ENCODE data around the gene POGLUT2. TPM values are rescaled to one million over a fixed set of nuclear protein-coding genes. Genes with fewer than 3 reads are reported as not detected.

POGLUT2 gene
- polyA plus RNA-seq, 1 of the 3 experiments (the other 2 are of a cell fraction): 10.2 TPM

DNA sequence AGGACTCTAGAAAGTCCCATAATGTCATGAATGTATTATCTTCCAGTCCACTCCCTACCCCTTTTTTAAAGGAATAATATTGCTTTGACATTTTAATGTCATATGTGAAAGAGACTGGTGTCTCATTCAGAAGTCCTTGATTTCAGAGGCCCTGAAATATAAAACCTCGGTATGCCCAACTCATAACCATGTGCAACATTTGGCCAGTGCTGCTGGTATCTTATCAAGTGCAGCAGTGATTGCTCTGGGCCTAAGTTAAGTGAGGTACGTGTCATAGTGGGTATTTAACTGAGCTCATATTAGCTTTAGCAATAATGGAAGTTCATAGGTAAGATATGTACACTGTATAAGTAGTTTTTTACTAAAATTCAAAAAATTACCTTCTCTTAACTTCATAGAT lies 39.9 kb downstream of the POGLUT2 start:
- H2AFZ ChIP-seq (ENCODE audit: low read depth): no peak overlapping the region

More for the DNA sequence above, 39.9 kb downstream of the POGLUT2 start:
- ChIA-PET CTCF (no interaction called here), POLR2A (no interaction called here)
- Histone ChIP-seq H3K79me2 (ENCODE audit: insufficient read depth) (no peaks in the 10 kb centered on the region), H3K27me3 (ENCODE audit: insufficient read depth) (no peaks in the 10 kb centered on the region), H3F3A (replicated peaks; ENCODE audit: insufficient read depth) (no peaks in the 10 kb centered on the region), H3K9ac (no peak overlapping the region), H4K20me1 (ENCODE audit: insufficient read depth) (no peaks in the 10 kb centered on the region), H3K4me3 (ENCODE audit: low read depth in 2 of 2, low read length in 1 of 2) (no peak overlapping the region), H3K27ac (ENCODE audit: low read depth in 2 of 2, low read length in 1 of 2) (no peak overlapping the region), H3K4me1 (ENCODE audit: control insufficient read depth in 1 of 2, insufficient read depth in 2 of 2, low read depth in 1 of 2, low read length in 1 of 2) (no peaks in the 10 kb centered on the region), H3K4me2 (no peak overlapping the region), H3K36me3 (replicated peaks in 1 of 2; ENCODE audit: control insufficient read depth in 1 of 2, insufficient read depth in 2 of 2, low read length in 1 of 2) (no peaks in the 10 kb centered on the region), H3K9me3 (no peaks in the 10 kb centered on the region), H3K9me2 (no peaks in the 10 kb centered on the region)
- DNase-seq: no peak
- WGBS (ENCODE audit: low lambda C conversion rate): 81% methylated on average over 2 of the region's 2 CpGs
- TF ChIP-seq EP300 (IDR thresholded peaks at IDR 0.05; ENCODE audit: borderline replicate concordance in 1 of 2, low read depth in 1 of 2, low read length in 1 of 2) (no peak), CHD2 (IDR thresholded peaks at IDR 0.05; ENCODE audit: low read length, partially characterized antibody) (no peak), JUND (IDR thresholded peaks at IDR 0.05) (no peak), RFX5 (IDR thresholded peaks at IDR 0.05; ENCODE audit: low read length) (no peak), GABPA (IDR thresholded peaks at IDR 0.05; ENCODE audit: low read depth) (no peak), NFIC (IDR thresholded peaks at IDR 0.05; ENCODE audit: borderline replicate concordance) (no peak), GATA2 (CRISPR knock-in tag; IDR thresholded peaks at IDR 0.05) (no peak), FOSL2 (IDR thresholded peaks at IDR 0.05; ENCODE audit: borderline replicate concordance, low read depth) (no peak), RXRA (IDR thresholded peaks at IDR 0.05; ENCODE audit: borderline replicate concordance, low read depth) (no peak), ELF1 (IDR thresholded peaks at IDR 0.05) (no peak), YY1 (IDR thresholded peaks at IDR 0.05; ENCODE audit: low read depth) (no peak), SMC3 (IDR thresholded peaks at IDR 0.05; ENCODE audit: low read depth, low read length) (no peak), FOXJ3 (CRISPR knock-in tag; IDR thresholded peaks at IDR 0.05) (no peak), MEF2A (IDR thresholded peaks at IDR 0.05; ENCODE audit: borderline replicate concordance, low read depth) (no peak), POLR2AphosphoS5 (IDR thresholded peaks at IDR 0.05; ENCODE audit: low read depth, low read length) (no peak), ZBTB33 (IDR thresholded peaks at IDR 0.05; ENCODE audit: borderline replicate concordance, low read depth) (no peak), TCF12 (IDR thresholded peaks at IDR 0.05) (no peak), EZH2phosphoT487 (IDR thresholded peaks at IDR 0.05; ENCODE audit: borderline replicate concordance, low read depth) (no peak)
- TF ChIP-seq, protein P1, sequence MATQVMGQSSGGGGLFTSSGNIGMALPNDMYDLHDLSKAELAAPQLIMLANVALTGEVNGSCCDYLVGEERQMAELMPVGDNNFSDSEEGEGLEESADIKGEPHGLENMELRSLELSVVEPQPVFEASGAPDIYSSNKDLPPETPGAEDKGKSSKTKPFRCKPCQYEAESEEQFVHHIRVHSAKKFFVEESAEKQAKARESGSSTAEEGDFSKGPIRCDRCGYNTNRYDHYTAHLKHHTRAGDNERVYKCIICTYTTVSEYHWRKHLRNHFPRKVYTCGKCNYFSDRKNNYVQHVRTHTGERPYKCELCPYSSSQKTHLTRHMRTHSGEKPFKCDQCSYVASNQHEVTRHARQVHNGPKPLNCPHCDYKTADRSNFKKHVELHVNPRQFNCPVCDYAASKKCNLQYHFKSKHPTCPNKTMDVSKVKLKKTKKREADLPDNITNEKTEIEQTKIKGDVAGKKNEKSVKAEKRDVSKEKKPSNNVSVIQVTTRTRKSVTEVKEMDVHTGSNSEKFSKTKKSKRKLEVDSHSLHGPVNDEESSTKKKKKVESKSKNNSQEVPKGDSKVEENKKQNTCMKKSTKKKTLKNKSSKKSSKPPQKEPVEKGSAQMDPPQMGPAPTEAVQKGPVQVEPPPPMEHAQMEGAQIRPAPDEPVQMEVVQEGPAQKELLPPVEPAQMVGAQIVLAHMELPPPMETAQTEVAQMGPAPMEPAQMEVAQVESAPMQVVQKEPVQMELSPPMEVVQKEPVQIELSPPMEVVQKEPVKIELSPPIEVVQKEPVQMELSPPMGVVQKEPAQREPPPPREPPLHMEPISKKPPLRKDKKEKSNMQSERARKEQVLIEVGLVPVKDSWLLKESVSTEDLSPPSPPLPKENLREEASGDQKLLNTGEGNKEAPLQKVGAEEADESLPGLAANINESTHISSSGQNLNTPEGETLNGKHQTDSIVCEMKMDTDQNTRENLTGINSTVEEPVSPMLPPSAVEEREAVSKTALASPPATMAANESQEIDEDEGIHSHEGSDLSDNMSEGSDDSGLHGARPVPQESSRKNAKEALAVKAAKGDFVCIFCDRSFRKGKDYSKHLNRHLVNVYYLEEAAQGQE (IDR thresholded peaks at IDR 0.05; ENCODE audit: low read depth, low read length): no peak
- TF ChIP-seq, protein P2, sequence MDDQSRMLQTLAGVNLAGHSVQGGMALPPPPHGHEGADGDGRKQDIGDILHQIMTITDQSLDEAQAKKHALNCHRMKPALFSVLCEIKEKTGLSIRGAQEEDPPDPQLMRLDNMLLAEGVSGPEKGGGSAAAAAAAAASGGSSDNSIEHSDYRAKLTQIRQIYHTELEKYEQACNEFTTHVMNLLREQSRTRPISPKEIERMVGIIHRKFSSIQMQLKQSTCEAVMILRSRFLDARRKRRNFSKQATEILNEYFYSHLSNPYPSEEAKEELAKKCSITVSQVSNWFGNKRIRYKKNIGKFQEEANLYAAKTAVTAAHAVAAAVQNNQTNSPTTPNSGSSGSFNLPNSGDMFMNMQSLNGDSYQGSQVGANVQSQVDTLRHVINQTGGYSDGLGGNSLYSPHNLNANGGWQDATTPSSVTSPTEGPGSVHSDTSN (IDR thresholded peaks at IDR 0.05): no peak
